Chondrocyte (in vitro differentiated cells): ENCODE results near the gene SPINK2. TPM values are rescaled to one million over a fixed set of nuclear protein-coding genes. Genes with fewer than 3 reads are reported as not detected.

Experiments
- DNase-seq: peaks from one replicate; pipeline ENCODE4 v3.0.0; 2021; ENCODE audit warnings: mixed read lengths, low spot score
- H3K27ac Mint-ChIP-seq: one replicate; pipeline ENCODE4 v1.8.0; 2021; ENCODE audit warnings: mild to moderate bottlenecking, moderate library complexity, mixed read lengths; ENCODE audit not compliant: unreplicated experiment
- H3K27me3 Mint-ChIP-seq: 2 replicates; pipeline ENCODE4 v1.8.0; 2021; ENCODE audit warnings: low read depth, mixed read lengths
- H3K36me3 Mint-ChIP-seq: 2 replicates; pipeline ENCODE4 v1.8.0; 2021; ENCODE audit warnings: low read depth, mixed read lengths
- H3K4me1 Mint-ChIP-seq: 2 replicates; pipeline ENCODE4 v1.8.0; 2021; ENCODE audit warnings: low read depth, mild to moderate bottlenecking, mixed read lengths
- H3K4me3 Mint-ChIP-seq: one replicate; pipeline ENCODE4 v1.8.0; 2021; ENCODE audit warnings: mild to moderate bottlenecking, moderate library complexity, mixed read lengths; ENCODE audit not compliant: unreplicated experiment
- H3K9me3 Mint-ChIP-seq: 2 replicates; pipeline ENCODE4 v1.8.0; 2021; ENCODE audit warnings: low read depth, mixed read lengths
- CTCF ChIP-seq: fragments of 200-600 bp; sonication (generic); IDR thresholded peaks from 2 replicates; pipeline ENCODE4 v1.5.0; 2021; ENCODE audit warnings: antibody characterized with exemption, mild to moderate bottlenecking, moderate library complexity
- total RNA-seq: library from RNA; stranded (reverse); gene quantifications from 3 replicates; pipeline ENCODE4 v1.2.1, GENCODE V29; 2021

SPINK2 gene
- total RNA-seq, 1 donor from 2014 or later = not detected

GRCh38 chr4:56772134-56772533 lies 49.4 kb downstream of the SPINK2 start:
- Mint-ChIP-seq H3K9me3 (no peaks in the 10 kb centered on the region), H3K4me3 (no peak overlapping the region), H3K27me3 (peaks cover 2% of the 10 kb centered on the region), H3K36me3 (no peaks in the 10 kb centered on the region), H3K27ac (no peak overlapping the region), H3K4me1 (peaks cover 9% of the 10 kb centered on the region)
- DNase-seq = no peak
- TF ChIP-seq CTCF = no peak

DNA sequence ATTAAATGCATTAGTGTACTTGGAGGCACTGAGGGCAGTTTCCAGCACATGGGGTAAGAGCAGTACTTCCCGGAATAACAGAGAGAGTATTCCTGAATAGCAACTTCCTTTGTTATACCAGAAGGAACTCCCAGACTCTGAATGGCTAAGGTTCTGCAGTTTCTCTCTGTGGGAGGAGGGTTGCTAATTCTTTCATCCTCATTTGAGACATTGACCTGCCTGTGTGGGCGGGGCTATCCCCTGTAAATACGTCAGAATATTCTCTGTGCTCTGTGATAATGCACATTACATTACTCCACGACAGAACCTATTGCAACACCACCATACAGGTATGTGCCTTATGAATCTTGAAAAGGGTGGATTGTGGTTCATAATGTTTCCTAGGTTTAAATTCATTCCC lies 52.7 kb downstream of the SPINK2 start:
- H3K4me3 Mint-ChIP-seq = no peak overlapping the region
- no peaks in the 10 kb centered on the region for H3K9me3 Mint-ChIP-seq
- peaks cover 6% of the 10 kb centered on the region for H3K4me1 Mint-ChIP-seq
- no peak for TF ChIP-seq CTCF
- no peaks in the 10 kb centered on the region for H3K36me3 Mint-ChIP-seq
- peaks cover 2% of the 10 kb centered on the region for H3K27me3 Mint-ChIP-seq
- no peak overlapping the region for H3K27ac Mint-ChIP-seq
- no peak for DNase-seq

DNA sequence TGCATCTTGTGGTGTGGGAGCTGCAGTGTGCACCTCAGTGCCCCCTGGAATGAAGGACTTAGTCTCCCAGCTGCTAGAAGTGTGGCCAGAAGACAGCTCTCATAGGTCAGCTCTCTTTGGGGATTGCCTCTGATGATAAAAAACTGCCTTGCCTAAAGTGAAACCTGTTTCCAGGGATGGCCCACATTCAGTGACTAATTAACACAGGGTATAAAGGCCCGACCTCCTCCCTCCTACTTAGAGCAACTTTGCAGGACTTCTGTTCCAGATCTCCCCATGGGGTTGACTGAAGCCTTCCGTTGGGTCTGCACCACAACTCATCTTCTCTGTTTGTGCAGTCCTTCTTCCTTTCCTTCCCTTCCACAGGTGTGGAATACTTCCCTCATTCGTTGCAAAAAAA lies 53.2 kb downstream of the SPINK2 start:
- Mint-ChIP-seq H3K27ac (no peak overlapping the region), H3K4me1 (peaks cover 6% of the 10 kb centered on the region), H3K4me3 (no peak overlapping the region), H3K9me3 (no peaks in the 10 kb centered on the region), H3K27me3 (peaks cover 2% of the 10 kb centered on the region), H3K36me3 (no peaks in the 10 kb centered on the region)
- no peak for TF ChIP-seq CTCF
- no peak for DNase-seq

DNA sequence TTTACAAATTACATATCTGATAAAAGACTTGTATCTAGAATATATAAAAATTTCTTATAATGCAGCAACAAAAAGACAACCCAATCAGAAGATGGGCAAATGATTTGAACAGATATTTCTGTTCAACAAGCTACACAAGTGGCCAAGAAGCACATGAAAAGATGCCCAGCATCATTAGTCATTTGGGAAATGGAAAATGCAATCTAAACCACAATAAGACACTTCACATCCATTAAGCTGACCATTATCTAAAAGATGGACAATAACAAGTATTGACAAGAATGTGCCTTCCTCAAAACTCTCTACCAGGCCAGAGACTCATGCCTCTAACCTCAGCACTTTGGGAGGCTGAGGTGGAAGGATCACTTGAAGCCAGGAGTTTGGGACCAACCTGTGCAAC lies 53.9 kb downstream of the SPINK2 start:
- H3K36me3 Mint-ChIP-seq = no peaks in the 10 kb centered on the region
- TF ChIP-seq CTCF = no peak
- DNase-seq = no peak
- no peak overlapping the region for H3K4me3 Mint-ChIP-seq
- H3K27me3 Mint-ChIP-seq = peaks cover 2% of the 10 kb centered on the region
- H3K4me1 Mint-ChIP-seq = peaks cover 6% of the 10 kb centered on the region
- no peak overlapping the region for H3K27ac Mint-ChIP-seq
- H3K9me3 Mint-ChIP-seq = no peaks in the 10 kb centered on the region

GRCh38 chr4:56764775-56765174 lies 56.7 kb downstream of the SPINK2 start:
- peaks cover 6% of the 10 kb centered on the region for H3K4me1 Mint-ChIP-seq
- peaks cover 6% of the 10 kb centered on the region for H3K27me3 Mint-ChIP-seq
- no peaks in the 10 kb centered on the region for H3K9me3 Mint-ChIP-seq
- TF ChIP-seq CTCF = no peak
- DNase-seq = no peak
- no peaks in the 10 kb centered on the region for H3K36me3 Mint-ChIP-seq
- H3K4me3 Mint-ChIP-seq = no peak overlapping the region
- no peak overlapping the region for H3K27ac Mint-ChIP-seq
